ENCODE data around the gene MPPED2. TPM values are rescaled to one million over a fixed set of nuclear protein-coding genes. Genes with fewer than 3 reads are reported as not detected.
A peak's percentile ranks its signal among the peaks of the same experiment; 100 is the strongest.

MPPED2 gene
- total and polyA plus RNA-seq, 8 donors: 2.0 to 5.0 (median 3.8) TPM

DNA sequence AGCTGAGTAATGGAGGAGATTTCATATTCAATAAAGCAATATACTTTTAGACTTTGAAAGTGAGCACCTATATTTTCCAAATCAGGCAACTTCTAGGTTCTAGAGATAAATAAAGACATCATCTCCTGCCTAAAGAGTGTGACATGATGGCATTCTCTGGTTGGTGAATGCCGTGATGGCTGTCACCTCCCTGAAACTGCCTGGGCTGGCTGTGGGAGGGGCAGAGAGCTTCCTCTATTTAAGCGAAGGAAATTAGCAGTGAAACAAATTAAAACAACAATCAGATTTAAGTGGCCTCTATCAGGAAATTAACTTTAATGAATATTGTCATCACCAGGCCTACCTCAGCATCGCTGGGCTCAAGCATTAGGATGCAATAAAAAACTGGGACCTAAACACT is 149.4 kb downstream of the MPPED2 start:
- no peak for ATAC-seq
- no peaks in the 10 kb centered on the region for H3K9me3 ChIP-seq

DNA sequence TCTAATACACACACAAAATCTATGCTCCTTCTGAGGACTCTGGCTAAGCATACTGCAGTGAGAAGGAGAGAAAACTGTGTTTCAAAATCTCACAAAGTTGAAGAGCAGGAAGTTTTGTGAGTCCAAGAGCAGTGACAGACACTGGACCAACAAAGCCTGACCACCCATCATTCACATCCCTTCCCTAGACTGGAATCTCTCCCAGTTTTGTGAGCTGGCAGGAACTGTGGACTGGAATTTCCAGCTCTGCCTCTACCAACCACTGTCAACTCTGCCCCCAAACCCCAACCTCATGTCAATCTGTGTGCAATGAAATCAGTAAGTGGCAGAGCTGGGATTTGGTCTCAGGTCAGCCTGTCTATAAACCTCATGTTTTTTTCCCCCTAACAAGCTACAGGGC is 150.7 kb downstream of the MPPED2 start:
- Histone ChIP-seq H3K9me3 (no peaks in the 10 kb centered on the region), H3K4me1 (no peaks in the 10 kb centered on the region), H3K27me3 (no peaks in the 10 kb centered on the region), H3K4me3 (no peak overlapping the region), H3K36me3 (no peaks in the 10 kb centered on the region), H3K27ac (peak overlapping the region in 1 of 4 donors; percentile 33)
- ATAC-seq: peak in 3 of 4 donors; percentile 55 to 77 (median 64)
- intact Hi-C loops (cut with DNase I): no loop called here
- no peak for DNase-seq
- FAIRE-seq: no peak
- TF ChIP-seq, protein P1, sequence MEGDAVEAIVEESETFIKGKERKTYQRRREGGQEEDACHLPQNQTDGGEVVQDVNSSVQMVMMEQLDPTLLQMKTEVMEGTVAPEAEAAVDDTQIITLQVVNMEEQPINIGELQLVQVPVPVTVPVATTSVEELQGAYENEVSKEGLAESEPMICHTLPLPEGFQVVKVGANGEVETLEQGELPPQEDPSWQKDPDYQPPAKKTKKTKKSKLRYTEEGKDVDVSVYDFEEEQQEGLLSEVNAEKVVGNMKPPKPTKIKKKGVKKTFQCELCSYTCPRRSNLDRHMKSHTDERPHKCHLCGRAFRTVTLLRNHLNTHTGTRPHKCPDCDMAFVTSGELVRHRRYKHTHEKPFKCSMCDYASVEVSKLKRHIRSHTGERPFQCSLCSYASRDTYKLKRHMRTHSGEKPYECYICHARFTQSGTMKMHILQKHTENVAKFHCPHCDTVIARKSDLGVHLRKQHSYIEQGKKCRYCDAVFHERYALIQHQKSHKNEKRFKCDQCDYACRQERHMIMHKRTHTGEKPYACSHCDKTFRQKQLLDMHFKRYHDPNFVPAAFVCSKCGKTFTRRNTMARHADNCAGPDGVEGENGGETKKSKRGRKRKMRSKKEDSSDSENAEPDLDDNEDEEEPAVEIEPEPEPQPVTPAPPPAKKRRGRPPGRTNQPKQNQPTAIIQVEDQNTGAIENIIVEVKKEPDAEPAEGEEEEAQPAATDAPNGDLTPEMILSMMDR (IDR thresholded peaks at IDR 0.05): no peak

More for the DNA sequence above, 149.4 kb downstream of the MPPED2 start:
- intact Hi-C loops (cut with DNase I): no loop called here
- 75 to 81% methylated on average over 3 of the region's 3 CpGs for WGBS, 2 donors
- H3K36me3 ChIP-seq: no peaks in the 10 kb centered on the region
- no peaks in the 10 kb centered on the region for H3K4me1 ChIP-seq
- H3K27ac ChIP-seq: no peak overlapping the region
- H3K27me3 ChIP-seq: no peaks in the 10 kb centered on the region
- H3K4me3 ChIP-seq: no peak overlapping the region
- DNase-seq (no peak), FAIRE-seq (no peak)
- TF ChIP-seq, protein P1 (IDR thresholded peaks at IDR 0.05): no peak

- H3K27me3 ChIP-seq: no peaks in the 10 kb centered on the region
- 58 to 60% methylated on average over 3 of the region's 3 CpGs for WGBS, 2 donors
- H3K9me3 ChIP-seq: no peaks in the 10 kb centered on the region
- no peak overlapping the region for H3K4me3 ChIP-seq
- H3K27ac ChIP-seq: peak overlapping the region in 1 of 4 donors; percentile 33
- DNase-seq: no peak
- TF ChIP-seq, protein P1 (IDR thresholded peaks at IDR 0.05): no peak
- peak in 2 of 4 donors; percentile 28 to 32 for ATAC-seq
- FAIRE-seq: no peak
- intact Hi-C loops (cut with DNase I): no loop called here
- no peaks in the 10 kb centered on the region for H3K36me3 ChIP-seq
- no peaks in the 10 kb centered on the region for H3K4me1 ChIP-seq
Observed at GRCh38 chr11:30434901-30435300, 151.3 kb downstream of the MPPED2 start.

- TF ChIP-seq, protein P1 (IDR thresholded peaks at IDR 0.05): no peak
- 49 to 59% methylated on average over 1 of the region's 1 CpG for WGBS, 2 donors
- Histone ChIP-seq H3K4me3 (no peak overlapping the region), H3K36me3 (no peaks in the 10 kb centered on the region), H3K4me1 (no peaks in the 10 kb centered on the region), H3K27me3 (no peaks in the 10 kb centered on the region), H3K27ac (no peak overlapping the region), H3K9me3 (no peaks in the 10 kb centered on the region)
- ATAC-seq (no peak), DNase-seq (no peak), FAIRE-seq (no peak)
- intact Hi-C loops (cut with DNase I): no loop called here
Observed at GRCh38 chr11:30433831-30434230, 152.3 kb downstream of the MPPED2 start.

GRCh38 chr11:30432716-30433115 is 153.4 kb downstream of the MPPED2 start:
- Histone ChIP-seq H3K27me3 (no peaks in the 10 kb centered on the region), H3K4me3 (no peak overlapping the region), H3K9me3 (no peaks in the 10 kb centered on the region), H3K4me1 (no peaks in the 10 kb centered on the region), H3K36me3 (no peaks in the 10 kb centered on the region), H3K27ac (no peak overlapping the region)
- TF ChIP-seq, protein P1 (IDR thresholded peaks at IDR 0.05): no peak
- FAIRE-seq (no peak), DNase-seq (no peak), ATAC-seq (no peak)
- intact Hi-C loops (cut with DNase I): no loop called here
- 39 to 43% methylated on average over 2 of the region's 2 CpGs for WGBS, 2 donors

Data from pancreas (tissue), 10 donors.